NCI-H187 treated with DMSO at 0.1 percent for 48 hours (cell line): Measurements from ENCODE around the gene MYF5.

ENCODE experiments used
- DNase-seq: peaks from one replicate; lab custom pipeline; 2025; lab: John Stamatoyannopoulos, UW

MYF5 gene

GRCh38 chr12:80707830-80708258 lies 8.9 kb upstream of the MYF5 start:
- DNase-seq, result no peak

- no peak for DNase-seq
Observed at GRCh38 chr12:80708259-80708974, 8.3 kb upstream of the MYF5 start.

- DNase-seq, result no peak
Observed at GRCh38 chr12:80708975-80709328, 7.8 kb upstream of the MYF5 start.

- DNase-seq, result no peak
Observed at GRCh38 chr12:80709811-80710726, 6.6 kb upstream of the MYF5 start.

- DNase-seq, result no peak
Observed at GRCh38 chr12:80710727-80711449, 5.8 kb upstream of the MYF5 start.

GRCh38 chr12:80711866-80712265 lies 4.8 kb upstream of the MYF5 start:
- no peak for DNase-seq

GRCh38 chr12:80712866-80713265 lies 3.8 kb upstream of the MYF5 start:
- DNase-seq, result no peak

GRCh38 chr12:80713419-80713818 lies 3.3 kb upstream of the MYF5 start:
- DNase-seq, result no peak

GRCh38 chr12:80714055-80714454 lies 2.7 kb upstream of the MYF5 start:
- no peak for DNase-seq

GRCh38 chr12:80714846-80715245 lies 1.9 kb upstream of the MYF5 start:
- no peak for DNase-seq

GRCh38 chr12:80715713-80716249 lies 931 bp upstream of the MYF5 start:
- no peak for DNase-seq

- no peak for DNase-seq
Observed at GRCh38 chr12:80717856-80718255, 1.1 kb downstream of the MYF5 start.

GRCh38 chr12:80720516-80720915 lies 3.8 kb downstream of the MYF5 start:
- no peak for DNase-seq

GRCh38 chr12:80721326-80721725 lies 4.6 kb downstream of the MYF5 start:
- no peak for DNase-seq

GRCh38 chr12:80745851-80746505 lies 29.3 kb downstream of the MYF5 start:
- no peak for DNase-seq

GRCh38 chr12:80747800-80748199 lies 31.1 kb downstream of the MYF5 start:
- no peak for DNase-seq

- no peak for DNase-seq
Observed at GRCh38 chr12:80749456-80749855, 32.7 kb downstream of the MYF5 start.

GRCh38 chr12:80752464-80752863 lies 35.8 kb downstream of the MYF5 start:
- no peak for DNase-seq

GRCh38 chr12:80754274-80754673 lies 37.6 kb downstream of the MYF5 start:
- no peak for DNase-seq

GRCh38 chr12:80756875-80757274 lies 40.2 kb downstream of the MYF5 start:
- no peak for DNase-seq

- DNase-seq, result no peak
Observed at GRCh38 chr12:80761838-80762237, 45.1 kb downstream of the MYF5 start.

- no peak for DNase-seq
Observed at GRCh38 chr12:80763874-80764273, 47.2 kb downstream of the MYF5 start.
